Endometrial microvascular endothelial cells (primary cell): ENCODE measurements around the gene IMPA2. TPM values are rescaled to one million over a fixed set of nuclear protein-coding genes. Genes with fewer than 3 reads are reported as not detected.

Experiments used
- in situ Hi-C: cut with HindIII; loops from 2 replicates; pipeline ENCODE4 v1.10.0; 2017; ENCODE audit warnings: low sequenced_read_pairs, low pct_unique_long_range_greater_than_20kb; ENCODE audit errors: inconsistent ontology term
- total RNA-seq: library from RNA; depleted of rRNA; stranded (reverse); fragments of >200 nt; gene quantifications from one replicate; pipeline ENCODE4 v1.2.3, GENCODE V29; 2015; ENCODE audit errors: inconsistent ontology term

Gene IMPA2
- total RNA-seq, 1 donor from 2014 or later: 3.5 TPM

DNA sequence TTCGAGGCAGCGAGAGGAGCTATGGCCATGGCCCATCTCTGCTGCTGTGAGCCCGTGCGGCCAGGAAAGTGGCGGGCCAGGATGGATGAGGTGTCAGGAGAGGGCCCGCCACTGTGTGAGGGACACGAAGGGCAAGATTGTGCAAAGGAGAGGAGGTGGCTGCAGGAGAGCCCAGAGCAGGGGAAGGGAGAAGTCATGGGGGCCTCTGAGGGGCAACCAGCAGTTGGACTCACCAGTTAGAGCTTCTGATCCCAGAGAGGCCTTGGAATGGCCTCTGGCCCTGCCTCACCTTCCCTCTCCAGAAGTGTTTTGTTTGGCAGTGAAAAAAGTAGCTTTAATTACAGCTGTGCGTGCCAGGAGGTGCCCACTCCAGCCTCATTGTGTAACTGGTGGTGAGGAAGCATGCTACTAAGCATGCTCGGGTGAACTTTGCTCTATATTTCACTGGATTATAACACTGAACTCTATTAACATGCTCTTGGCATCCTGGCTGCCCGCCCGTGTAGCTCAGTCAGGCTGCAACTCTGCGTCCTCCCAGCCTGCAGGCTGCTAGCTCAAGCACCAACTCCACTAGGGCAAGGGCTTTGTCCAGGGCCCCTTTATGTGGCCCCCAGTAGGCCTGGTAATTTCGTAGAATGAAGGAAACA, 34.2 kb downstream of the IMPA2 start:
- in situ Hi-C loops: no loop called here

- in situ Hi-C loops: no loop called here
Measured at GRCh38 chr18:12017081-12017480, 35.8 kb downstream of the IMPA2 start.

DNA sequence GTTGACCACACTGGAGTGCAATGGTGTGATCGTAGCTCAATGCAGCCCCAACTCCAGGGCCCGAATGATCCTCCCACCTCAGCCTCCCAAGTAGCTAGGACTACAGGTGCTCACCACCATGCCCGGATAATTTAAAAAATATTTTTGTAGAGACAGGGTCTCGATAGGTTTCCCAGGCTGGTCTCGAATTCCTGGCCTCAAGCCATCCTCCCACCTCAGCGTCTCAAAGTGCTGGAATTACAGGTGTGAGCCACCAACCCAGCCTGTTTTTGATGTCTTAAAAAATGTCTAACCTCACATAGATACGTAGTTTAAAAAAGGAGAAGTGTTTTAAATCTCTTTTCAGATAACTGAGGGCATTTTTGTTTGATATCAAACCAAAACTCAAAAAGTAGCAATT, 37.6 kb downstream of the IMPA2 start:
- in situ Hi-C loops: no loop called here

DNA sequence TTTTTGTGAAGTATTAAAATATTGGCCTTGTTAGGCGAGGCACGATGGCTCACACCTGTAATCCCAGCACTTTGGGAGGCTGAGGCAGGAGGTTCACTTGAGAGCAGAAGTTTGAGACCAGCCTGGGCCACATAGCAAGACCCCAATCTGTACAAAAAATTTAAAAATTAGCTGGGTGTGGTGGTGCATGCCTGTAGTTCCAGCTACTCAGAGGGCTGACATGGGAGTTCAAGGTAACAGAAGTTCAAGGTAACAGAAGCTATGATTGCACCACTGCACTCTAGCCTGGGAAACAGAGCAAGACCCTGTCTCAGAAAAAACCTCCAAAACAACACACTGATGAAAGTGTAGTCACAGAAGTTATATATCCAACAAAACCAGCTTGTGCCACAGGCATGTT, 39.8 kb downstream of the IMPA2 start:
- in situ Hi-C loops: no loop called here

- in situ Hi-C loops: no loop called here
Measured at GRCh38 chr18:12021596-12021995, 40.3 kb downstream of the IMPA2 start.

GRCh38 chr18:12023375-12023774, 42.1 kb downstream of the IMPA2 start:
- in situ Hi-C loops: no loop called here

- in situ Hi-C loops: no loop called here
Measured at GRCh38 chr18:12026562-12026961, 45.3 kb downstream of the IMPA2 start.

GRCh38 chr18:12027046-12027445, 45.7 kb downstream of the IMPA2 start:
- in situ Hi-C loops: no loop called here

DNA sequence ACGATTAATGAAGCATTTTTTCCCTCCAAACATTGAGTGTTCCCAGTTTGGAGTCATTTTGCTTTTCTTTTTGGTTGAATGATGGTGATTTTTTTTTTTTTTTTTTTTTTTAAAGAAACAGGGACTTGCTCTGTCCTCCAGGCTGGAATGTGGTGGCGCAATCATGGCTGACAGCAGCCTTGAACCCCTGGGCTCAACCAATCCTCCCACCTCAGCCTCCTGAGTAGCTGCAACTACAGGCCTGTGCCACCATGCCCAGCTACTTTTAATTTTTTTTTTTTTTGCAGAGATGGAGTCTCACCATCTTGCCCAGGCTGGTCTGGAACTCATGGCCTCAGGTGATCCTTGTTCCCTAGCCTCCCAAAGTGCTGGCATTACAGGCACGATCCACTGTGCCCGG, 46.2 kb downstream of the IMPA2 start:
- in situ Hi-C loops: no loop called here

- in situ Hi-C loops: no loop called here
Measured at GRCh38 chr18:12028040-12028628, 46.8 kb downstream of the IMPA2 start.

DNA sequence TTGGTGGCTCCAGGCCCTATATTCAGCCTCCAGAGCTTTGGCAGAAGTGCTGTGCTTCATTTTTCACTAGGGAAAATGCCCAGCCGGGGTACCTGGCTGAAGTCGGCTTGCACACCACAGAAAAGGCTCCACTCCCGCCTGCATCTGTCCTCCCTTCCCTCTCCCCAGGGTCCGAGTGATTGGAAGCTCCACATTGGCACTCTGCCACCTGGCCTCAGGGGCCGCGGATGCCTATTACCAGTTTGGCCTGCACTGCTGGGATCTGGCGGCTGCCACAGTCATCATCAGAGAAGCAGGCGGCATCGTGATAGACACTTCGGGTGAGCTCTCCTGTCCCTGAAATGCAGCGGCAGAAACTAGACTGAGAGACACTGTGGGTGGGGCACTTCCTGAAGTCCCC, 47.4 kb downstream of the IMPA2 start:
- in situ Hi-C loops: no loop called here

DNA sequence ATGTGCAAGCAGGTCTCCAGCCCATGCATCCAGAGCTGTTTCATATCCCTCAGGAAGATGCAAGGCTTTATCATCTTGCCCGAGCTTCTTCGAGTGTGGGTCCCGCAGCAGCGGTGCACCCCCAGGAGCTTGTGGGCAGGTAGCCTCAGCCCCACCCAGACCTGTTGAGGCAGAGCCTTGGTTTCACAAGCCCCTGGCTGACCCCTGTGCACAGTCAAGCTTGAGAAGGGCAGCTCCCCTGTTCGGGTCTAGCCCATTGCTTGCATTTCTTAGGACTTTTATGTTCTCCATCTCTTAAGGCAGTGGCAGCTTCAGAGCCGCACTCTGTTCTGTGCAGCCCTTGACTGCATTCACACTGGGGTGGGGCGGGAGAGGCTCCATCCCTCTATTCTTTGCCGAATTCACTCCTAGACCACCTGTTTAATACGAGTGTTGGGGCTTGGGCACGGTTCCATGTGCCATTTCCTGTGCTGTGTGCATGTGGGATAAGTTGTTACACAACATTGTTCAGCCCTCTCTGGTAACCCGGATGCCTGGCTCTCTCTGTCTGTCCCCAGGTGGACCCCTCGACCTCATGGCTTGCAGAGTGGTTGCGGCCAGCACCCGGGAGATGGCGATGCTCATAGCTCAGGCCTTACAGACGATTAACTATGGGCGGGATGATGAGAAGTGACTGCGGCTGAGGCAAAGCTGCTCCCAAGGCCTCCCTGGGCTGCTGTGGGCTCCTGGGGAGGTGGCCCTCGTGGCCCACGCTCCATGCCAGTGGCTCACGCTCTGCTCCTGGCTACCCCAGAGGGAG, 48.7 kb downstream of the IMPA2 start:
- in situ Hi-C loops: no loop called here

GRCh38 chr18:12030670-12031069, 49.4 kb downstream of the IMPA2 start:
- in situ Hi-C loops: no loop called here

DNA sequence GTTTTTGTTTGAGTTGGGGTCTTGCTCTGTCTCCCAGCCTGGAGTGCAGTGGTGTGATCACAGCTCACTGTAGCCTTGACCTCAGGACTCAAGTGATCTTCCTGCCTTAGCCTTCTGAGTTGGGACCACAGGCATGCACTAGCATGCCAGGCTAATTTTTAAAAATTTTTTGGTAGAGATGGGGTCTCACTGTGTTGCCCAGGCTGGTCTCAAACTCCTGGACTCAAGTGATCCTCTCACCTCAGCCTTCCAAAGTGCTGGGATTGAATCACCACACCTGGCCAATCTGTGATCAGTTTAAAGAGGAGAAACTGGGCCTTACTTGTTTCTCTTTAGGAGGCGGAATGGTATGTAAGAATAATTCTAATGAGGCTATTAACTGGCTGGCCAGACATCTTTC, 49.9 kb downstream of the IMPA2 start:
- in situ Hi-C loops: no loop called here

GRCh38 chr18:12031846-12032245, 50.5 kb downstream of the IMPA2 start:
- in situ Hi-C loops: no loop called here

DNA sequence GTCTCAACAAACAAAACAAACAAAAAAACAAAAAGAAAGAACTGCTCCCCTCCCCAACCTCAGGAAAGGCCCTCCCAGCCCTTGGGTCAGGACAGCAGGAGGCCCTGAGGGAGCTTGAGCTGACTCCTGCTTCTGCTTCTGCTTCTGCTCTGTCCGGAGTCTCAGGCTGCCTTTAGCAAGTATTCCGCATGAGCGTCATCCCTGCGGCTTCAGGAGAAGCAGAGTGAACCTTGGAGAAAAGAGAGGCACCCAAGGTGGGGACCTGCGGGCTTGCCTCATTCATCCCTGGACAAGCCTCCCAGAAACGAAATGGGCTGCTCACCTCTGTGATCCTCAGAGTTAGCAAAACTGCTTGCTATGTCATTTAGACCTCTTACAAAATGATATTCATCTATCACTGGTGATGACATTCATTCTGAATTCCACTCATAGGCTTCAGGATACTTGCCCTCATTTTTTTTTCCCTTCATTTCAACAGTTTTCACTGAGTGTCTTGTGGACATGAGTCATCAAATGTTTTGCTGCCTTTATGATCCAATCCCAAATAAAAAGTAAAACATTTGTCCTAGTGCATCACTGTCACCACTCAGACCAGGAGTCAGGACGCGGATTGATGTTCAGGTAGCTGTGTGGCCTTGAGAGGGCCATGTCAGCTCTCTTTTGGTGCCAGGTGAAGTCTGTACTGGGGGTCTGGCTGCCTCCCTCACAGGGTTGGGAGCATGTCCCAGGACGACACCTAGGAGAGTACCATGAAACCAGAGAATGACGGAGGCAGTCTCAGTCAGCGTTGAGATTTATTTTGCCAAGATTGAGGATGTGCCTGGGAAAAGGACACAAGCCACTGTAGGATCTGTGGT, 51.7 kb downstream of the IMPA2 start:
- in situ Hi-C loops: no loop called here

- in situ Hi-C loops: no loop called here
Measured at GRCh38 chr18:12033643-12034025, 52.3 kb downstream of the IMPA2 start.

DNA sequence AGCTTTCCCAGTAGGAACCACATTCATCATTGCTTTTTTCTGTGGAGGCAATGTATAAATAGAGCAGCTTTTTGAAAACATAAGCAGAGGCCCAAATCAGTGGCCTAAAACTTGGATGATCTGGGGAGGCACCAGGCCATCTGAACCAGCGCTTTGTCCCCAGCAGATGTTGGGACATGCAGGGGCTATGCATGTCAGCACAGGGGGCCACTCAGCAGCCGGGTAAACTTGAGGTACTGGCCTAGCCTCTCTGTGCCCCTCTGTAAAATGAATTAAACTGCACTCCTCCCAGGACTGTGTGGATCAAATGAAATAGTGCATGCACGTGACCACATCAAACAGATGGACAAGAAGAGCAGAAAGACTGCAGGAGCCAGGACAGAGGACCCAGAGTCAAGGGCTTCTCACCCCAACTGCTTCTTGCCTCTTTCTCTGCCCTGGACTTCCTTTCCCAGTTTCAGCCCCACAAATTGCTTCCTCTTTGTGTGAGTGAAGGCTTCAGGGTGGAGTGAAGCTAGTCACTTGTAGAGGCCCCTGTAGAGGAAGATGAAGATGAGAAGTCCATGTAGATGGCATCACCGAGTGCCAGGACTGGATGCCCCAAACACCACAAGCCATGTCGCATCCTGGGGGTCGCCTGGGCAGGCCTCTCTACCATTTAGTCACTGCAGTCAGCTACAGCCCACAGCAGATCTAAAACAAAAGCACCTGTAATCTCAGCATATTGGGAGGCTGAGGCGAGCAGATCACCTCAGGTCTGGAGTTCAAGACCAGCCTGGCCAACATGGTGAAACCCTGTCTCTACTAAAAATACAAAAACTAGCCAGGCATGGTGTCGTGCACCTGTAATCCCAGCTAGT, 53.2 kb downstream of the IMPA2 start:
- in situ Hi-C loops: no loop called here

GRCh38 chr18:12035481-12035880, 54.2 kb downstream of the IMPA2 start:
- in situ Hi-C loops: no loop called here
